GOT3 (cell line): ENCODE results near the gene SEH1L.
"Not testable (repeated sequence)": the region's sequence is repeated elsewhere in the genome, so short reads cannot be mapped to it uniquely, and the experiment has no call there.

Source experiments
- DNase-seq: peaks from one replicate; lab custom pipeline; 2025; ENCODE audit warnings: mixed read lengths; lab: John Stamatoyannopoulos, UW

SEH1L gene

GRCh38 chr18:12947285-12948049, at the start of gene SEH1L:
Gene SEH1L, plus strand, starts transcription at chr18:12948011. Its CDS starts 111 bp downstream, at chr18:12948122.
- peak; percentile 90 for DNase-seq

DNA sequence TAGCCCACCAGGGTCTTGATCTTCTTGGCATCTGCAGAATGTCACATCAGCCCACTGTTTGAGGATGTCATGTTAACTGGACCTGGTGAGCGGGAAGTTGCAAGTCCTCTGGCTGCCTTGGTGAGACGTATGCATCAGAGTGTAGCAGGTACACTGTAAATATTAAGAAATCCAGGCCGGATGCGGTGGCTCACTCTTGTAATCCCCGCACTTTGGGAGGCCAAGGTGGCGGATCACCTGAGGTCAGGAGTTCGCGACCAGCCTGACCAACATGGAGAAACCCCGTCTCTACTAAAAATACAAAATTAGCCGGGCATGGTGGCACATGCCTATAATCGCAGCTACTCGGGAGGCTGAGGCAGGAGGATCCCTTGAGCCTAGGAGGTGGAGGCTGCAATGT, 46.6 kb upstream of the SEH1L start:
- not testable (repeated sequence) for DNase-seq

DNA sequence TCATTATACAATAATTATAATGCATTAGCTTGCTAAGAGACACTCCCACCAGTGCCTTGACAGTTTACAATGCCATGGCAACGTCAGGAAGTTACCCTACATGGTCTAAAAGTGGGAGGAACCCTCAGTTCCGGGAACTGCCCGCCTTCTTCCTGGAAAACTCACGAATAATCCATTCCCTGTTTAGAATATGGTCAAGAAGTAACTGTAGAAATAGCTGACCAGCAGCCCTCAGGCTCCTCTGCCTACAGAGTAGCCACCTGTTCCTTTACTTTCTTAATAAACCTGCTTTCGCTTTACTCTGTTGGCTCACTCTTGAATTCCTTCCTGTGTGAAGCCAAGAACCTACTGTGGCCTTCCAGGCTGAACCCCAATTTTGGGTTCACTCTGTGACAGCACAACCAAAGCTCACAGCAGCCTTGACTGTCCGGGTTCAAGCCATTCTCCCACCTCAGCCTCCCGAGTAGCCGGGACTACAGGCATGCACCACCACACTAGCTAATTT, 43.7 kb upstream of the SEH1L start:
- no peak for DNase-seq

DNA sequence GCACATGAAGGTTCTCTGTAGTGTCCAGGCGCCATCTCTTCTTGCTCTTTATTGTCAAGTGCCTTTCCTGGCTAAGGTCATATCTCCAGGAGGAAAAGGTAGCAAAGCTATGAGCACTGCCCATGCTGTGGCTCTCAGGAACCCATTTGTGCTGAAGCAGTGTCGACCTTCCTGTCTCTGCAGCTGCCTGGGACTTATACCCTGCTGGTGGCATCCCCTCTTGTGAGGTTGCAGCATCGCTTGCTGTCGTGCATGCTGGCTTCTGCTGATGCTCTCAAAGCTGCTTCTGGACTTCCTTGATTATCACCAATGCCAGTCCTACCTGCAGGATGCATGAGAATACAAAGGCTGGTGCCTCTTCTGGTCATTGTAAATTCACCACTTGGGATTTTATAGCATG, 41.7 kb upstream of the SEH1L start:
- DNase-seq: no peak

- no peak for DNase-seq
Observed at GRCh38 chr18:12906773-12907172, 41.0 kb upstream of the SEH1L start.

- no peak for DNase-seq
Observed at GRCh38 chr18:12907258-12907925, 40.4 kb upstream of the SEH1L start.

DNA sequence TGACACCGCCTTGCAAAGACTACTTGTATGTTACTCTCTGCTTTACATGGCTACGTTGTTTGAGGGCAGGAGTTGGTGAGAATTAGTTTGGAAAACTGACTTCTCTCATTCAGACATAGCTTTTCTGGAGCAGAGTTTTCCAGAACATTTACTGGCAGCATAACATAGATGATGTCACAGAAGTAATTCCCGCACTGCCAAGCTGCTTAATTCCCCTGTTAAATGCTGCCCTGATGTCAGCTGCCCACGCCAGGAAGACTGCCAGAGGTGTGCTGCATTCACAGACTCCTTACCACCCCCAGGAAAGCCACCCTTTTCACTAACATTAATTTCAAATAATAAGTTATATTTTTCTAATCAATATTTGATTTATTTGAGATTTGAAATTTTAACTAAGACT, 39.1 kb upstream of the SEH1L start:
- no peak for DNase-seq

- no peak for DNase-seq
Observed at GRCh38 chr18:12911025-12911928, 36.5 kb upstream of the SEH1L start.

DNA sequence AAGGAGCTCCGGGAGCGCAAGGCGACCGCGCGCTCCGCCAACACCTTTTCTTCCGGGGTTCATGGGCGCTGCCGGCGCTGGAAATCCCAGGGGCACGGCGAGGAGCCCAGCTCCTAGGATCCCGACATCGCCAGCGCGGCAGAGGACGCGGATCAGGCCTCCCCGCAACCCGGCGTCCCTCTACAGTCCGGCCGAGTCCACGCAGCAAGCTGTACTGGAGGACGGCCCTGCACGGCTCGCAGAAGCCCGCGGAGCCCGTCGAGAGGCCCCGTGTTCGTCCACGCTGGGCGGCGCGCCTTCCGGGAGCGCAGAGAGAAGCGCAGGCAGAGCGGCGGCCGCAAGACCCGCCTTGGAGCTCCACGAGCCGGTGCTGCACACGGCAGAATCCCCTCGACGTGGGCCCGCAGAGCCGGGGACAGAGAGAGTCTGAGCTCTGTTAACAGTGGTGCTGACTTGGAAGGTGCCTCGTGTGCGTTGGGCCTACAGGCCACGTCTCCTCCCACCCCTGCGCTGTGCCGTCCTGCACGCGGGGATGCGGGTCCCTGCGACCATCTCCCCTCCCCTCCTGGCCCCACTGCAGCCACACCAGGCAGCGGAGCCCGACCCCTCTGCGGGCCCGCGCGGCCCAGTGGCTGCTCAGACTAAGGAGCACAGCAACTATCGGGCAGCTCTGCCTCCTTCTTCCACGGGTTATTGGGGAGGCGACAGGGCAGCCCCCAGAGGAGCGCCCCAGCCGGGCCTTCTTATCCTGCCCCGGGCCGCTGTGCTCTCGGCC, 35.7 kb upstream of the SEH1L start:
- DNase-seq: no peak

DNA sequence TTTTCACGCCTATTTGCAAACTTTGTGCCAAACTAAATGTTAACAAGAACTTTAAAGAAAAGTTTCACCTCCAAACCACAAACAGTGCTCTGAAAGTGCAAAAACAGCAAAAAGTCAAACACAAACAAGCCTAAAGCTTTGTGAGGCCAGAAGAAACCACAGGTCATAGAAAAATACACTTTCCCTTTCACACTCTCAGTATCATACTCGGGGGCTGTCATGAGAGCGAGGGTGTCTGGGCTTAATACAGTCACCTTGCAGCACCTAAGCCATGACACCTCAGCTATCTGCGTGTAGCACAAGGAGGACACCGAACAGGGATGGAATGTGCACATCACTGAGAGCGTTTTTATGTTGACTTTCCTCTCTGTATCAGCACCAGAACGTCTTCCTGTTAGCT, 26.6 kb upstream of the SEH1L start:
- DNase-seq: no peak

- no peak for DNase-seq
Observed at GRCh38 chr18:12922266-12922665, 25.5 kb upstream of the SEH1L start.

DNA sequence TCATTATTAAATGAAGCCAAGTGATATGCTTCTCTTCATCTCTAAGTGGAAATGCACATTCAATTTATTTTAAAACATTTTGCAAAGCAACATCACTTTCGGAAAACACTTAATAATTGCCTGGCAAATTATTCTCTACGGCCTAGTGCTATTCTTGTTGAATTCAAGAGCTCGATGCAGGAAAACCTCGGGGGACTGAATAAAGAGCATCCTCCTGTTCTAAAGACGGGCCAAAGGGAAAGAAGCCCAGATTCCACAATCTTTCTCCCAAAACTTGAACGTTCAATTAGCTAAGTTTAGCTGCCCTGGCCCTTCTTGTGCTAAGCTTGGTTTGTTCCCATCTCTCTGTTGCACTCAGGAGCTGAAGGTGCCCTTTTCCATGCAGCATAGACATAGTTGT, 23.2 kb upstream of the SEH1L start:
- DNase-seq: no peak

DNA sequence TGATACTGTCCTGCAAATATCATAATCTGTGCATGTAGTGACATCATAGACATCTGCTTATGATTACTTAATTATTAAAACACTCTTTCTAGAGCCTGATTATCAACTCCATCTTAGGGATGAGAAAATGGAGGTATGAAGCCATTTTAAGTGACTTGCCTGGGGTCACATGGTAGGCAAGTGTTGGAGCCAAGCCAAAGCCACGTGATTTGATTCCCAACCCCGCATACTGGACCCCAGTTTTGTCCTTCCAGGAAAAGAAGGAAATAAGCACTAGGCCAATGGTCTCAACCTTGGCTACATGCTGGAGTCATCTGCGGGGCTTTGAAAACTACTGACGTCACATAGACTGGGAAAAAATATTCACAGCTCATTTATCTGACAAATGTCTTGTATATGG, 19.6 kb upstream of the SEH1L start:
- no peak for DNase-seq

DNA sequence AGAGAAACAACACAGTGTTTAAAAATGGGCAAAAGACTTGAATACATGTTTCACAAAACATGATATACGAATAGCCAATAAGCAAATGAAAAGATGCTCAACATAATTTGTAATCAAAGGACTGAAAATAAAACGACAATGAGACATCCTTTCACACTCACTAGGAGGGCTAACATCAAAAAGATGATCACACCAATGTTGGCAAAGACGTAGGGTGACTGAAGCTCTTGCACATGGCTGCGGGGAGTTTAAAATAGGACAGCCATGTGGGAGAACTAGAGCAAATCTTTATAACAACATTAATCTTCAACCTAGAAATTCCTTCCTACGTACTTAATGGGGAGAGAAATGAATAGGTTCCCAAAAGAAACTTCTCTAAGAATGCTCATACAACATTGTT, 19.2 kb upstream of the SEH1L start:
- no peak for DNase-seq

DNA sequence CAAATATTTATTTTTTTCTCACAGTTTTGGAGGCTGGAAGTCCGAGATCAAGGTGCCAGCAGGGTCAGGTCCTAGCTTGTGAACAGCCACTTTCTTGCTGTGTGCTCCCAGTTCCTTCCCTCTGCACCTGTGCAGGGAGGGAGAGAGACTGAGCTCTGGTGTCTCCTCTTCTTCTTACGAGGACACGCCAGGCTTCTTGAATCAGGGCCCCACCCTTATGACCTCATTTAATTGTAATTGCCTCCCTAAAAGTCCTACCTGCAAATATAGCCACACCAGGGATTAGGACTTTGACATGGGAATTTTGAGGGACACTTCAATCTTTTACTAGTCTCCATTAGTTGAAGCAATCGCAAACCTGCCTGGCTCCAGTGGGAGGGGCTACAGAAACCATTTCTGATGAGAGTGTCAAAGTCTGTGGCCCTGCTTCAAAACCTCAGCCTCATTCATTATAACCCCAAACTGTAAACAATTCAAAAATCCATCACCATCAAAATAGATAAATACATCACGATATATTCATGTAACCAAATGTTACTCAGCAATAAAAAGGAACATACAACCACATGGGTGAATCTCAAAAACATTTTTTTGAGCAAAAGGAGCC, 18.2 kb upstream of the SEH1L start:
- DNase-seq: no peak

GRCh38 chr18:12930376-12930775, 17.4 kb upstream of the SEH1L start:
- DNase-seq: no peak

GRCh38 chr18:12930908-12931307, 16.9 kb upstream of the SEH1L start:
- DNase-seq: no peak

DNA sequence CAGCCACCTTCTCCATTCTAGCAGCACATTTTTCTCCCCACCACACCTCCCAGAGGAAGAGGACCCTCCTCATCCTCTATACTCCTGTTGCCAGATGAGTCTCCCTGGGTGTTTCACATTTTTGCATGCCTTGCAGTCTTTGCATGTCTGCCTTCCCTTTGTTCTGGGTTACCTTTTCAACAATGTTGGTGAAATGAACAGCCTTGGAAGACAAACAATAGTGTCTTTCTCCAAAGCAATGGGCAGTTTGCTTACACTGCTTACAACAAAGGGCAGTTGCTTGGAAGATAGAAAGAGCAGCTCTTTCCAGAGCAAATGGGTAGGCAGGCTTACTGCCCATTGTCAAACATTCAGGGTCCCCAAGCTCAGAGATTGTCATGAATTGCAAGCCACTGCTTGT, 14.5 kb upstream of the SEH1L start:
- DNase-seq: no peak

DNA sequence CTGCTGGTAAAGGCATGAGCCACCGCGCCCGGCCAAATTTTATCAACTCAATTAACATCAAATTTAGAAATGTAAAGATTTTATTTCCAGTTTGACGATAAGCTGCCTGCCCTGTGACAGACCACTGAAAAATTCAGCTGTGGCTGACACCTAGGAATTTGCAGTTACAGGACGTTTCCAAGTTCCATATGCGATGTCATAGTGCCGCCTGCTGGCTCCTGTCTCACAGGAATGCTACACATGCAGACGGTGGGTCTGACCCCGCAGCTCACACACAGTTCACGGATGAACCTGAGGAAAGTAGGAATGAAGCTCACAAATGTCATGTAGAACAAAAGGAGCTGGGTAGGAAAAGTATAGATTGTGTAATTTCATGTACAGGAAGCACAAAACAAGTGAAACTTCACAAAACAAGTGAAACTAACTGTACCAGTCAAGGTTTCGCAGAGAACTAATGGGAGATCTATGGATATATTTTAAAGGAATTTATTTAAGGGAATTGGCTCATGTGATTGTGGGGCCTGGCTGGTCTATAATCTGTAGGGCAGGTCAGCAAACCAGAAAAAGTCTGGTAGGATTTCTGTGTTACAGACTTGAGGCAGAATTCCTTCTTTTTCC, 13.2 kb upstream of the SEH1L start:
- DNase-seq: peak; percentile 24

DNA sequence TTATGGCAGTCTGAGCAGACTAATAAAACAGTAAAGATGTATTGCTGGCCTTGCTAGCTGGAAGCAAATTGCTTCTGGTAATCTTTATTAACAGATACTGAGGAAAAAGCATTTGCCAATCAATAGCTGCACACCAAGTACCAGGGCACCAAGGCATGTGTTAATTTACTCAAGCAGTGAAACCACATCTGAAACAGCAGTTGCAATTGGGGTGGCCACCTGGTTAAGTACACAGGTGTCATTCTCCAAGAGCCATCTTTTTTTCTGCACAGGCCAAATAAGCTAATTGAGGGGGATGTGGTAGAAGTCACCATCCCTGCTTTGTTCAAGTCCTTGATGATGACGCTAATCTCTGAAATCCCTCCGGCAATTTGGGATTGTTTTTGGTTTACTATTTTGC, 8.6 kb upstream of the SEH1L start:
- DNase-seq: no peak

DNA sequence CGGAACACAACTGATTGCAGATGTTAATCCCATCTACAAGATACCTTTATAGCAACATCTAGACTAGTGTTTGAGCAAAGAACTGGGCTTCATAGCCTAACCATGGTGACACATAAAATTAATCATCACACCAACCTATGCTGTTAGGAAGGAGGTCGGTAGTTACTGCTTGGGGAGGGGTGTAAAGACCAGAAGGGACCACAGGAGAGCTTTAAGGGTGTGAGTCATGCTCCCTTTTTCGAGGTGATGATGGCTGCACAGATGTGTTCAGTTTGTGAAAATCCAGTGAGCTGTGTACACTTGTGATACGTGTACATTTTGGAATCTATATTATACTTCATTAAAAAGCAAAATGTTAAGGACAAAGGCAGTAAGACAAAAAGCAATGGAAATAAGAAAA, 4.6 kb upstream of the SEH1L start:
- DNase-seq: no peak
